K562 (cell line): Measurements from ENCODE around the gene WIPF1. TPM values are rescaled to one million over a fixed set of nuclear protein-coding genes. Genes with fewer than 3 reads are reported as not detected.
A peak's percentile ranks its signal among the peaks of the same experiment; 100 is the strongest.

Experiments
- CEBPG ChIP-seq, 3 experiments: fragments of 200-800 bp in 1 of 3; sonication (Bioruptor generic) in 1 of 3; sonication (generic) in 1 of 3; formaldehyde crosslinking in 1 of 3; IDR thresholded peaks in 2 of 3; conservative IDR thresholded peaks in 1 of 3; 2 replicates each; pipeline versions ENCODE4 v1.6.1 to v1.8.0; 2016 to 2022; ENCODE audit warnings: missing compliant biosample characterization in 2 of 3, missing genetic modification characterization in 2 of 3, mild to moderate bottlenecking in 1 of 3, missing genetic modification reagents in 1 of 3
- CTCF ChIP-seq, 3 experiments: IDR thresholded peaks in 2 of 3; conservative IDR thresholded peaks in 1 of 3; 2 replicates each; pipeline ENCODE4 v1.5.1; 2011 to 2012; ENCODE audit warnings: low read length in 3 of 3, mild to moderate bottlenecking in 3 of 3, control low read depth in 2 of 3, improper control_type of control experiment in 1 of 3, inconsistent platforms in 1 of 3, low read depth in 1 of 3, mixed read lengths in 1 of 3, moderate library complexity in 1 of 3; ENCODE audit not compliant: insufficient read depth in 2 of 3
- E2F3 ChIP-seq: fragments of 250-450 bp; sonication (Bioruptor Pico); IDR thresholded peaks from 2 replicates; pipeline ENCODE4 v1.4.0; 2020; ENCODE audit warnings: mild to moderate bottlenecking
- HDAC8 ChIP-seq: fragments of 450-650 bp; IDR thresholded peaks from 2 replicates; pipeline ENCODE4 v1.6.1; 2016; ENCODE audit warnings: mild to moderate bottlenecking, missing genetic modification characterization, moderate library complexity, missing compliant biosample characterization
- PHB2 ChIP-seq: fragments of 450-650 bp; IDR thresholded peaks from 2 replicates; pipeline ENCODE4 v1.6.1; 2017; ENCODE audit warnings: low read depth
- REST ChIP-seq, 2 experiments: fragments of 450-650 bp; formaldehyde crosslinking in 1 of 2; IDR thresholded peaks; 2 replicates each; pipeline versions ENCODE4 v1.4.0 to v1.6.1; 2014 to 2020; ENCODE audit warnings: mild to moderate bottlenecking in 2 of 2, borderline replicate concordance in 1 of 2, low read depth in 1 of 2
- RREB1 ChIP-seq: fragments of 250-450 bp; sonication (Bioruptor Pico); IDR thresholded peaks from 2 replicates; pipeline ENCODE4 v1.4.0; 2020
- SMARCE1 ChIP-seq: fragments of 450-650 bp; IDR thresholded peaks from 2 replicates; pipeline ENCODE4 v1.7.1; 2016; ENCODE audit warnings: mild to moderate bottlenecking
- TEAD1 ChIP-seq, 2 experiments: fragments of 450-650 bp in 1 of 2; sonication (generic) in 1 of 2; formaldehyde crosslinking; IDR thresholded peaks; 2 replicates each; pipeline versions ENCODE4 v1.4.0 to v1.8.0; 2020 to 2022; ENCODE audit warnings: mild to moderate bottlenecking in 2 of 2, missing genetic modification reagents in 1 of 2
- ZFPM2 ChIP-seq: fragments of 250-450 bp; sonication (Bioruptor Pico); IDR thresholded peaks from 2 replicates; pipeline ENCODE4 v1.5.1; 2022; ENCODE audit warnings: mild to moderate bottlenecking
- polyA plus RNA-seq, 8 experiments: library from polyadenylated mRNA; depleted of rRNA in 4 of 8; stranded (reverse) in 5 of 8; unstranded in 3 of 8; fragments of >200 nt; fragmentation: Nextera tagmentation in 2 of 8; fragmentation: Illumina TruSeq in 1 of 8; extraction: Ambion mirVana in 2 of 8; extraction: Trizol in 1 of 8; gene quantifications; 2 replicates each; pipeline versions ENCODE4 v1.2.1 to v1.2.3, GENCODE V29; 2011 to 2014; ENCODE audit warnings: inconsistent platforms in 1 of 8, missing spikeins in 1 of 8
- total RNA-seq, 7 experiments: library from RNA; depleted of rRNA in 6 of 7; stranded (reverse); fragments of >200 nt in 6 of 7; fragmentation: Illumina TruSeq in 2 of 7; extraction: Trizol in 2 of 7; gene quantifications; 2 replicates each; pipeline versions ENCODE4 v1.2.1 to v1.2.3, GENCODE V29; 2011 to 2021; ENCODE audit warnings: low replicate concordance in 1 of 7

Gene WIPF1
- total and polyA plus RNA-seq, 9 of the 15 experiments (the other 6 are each of a cell fraction or from before 2014, with no cell fraction given): 0.54 to 4.9 (median 2.4) TPM

- TF ChIP-seq HDAC8 (tag) (no peak), REST (IDR thresholded peaks at IDR 0.05; ENCODE audit: borderline replicate concordance) (peak; percentile 37; the same call in 1 of the 2 replicates), REST (CRISPR knock-in tag; IDR thresholded peaks at IDR 0.05; ENCODE audit: low read depth) (no peak), SMARCE1 (no peak), TEAD1 (CRISPR knock-in tag; IDR thresholded peaks at IDR 0.05) (peak in 1 of 2 experiments; percentile 83; a peak in 2 of 4 replicates), ZFPM2 (CRISPR knock-in tag) (no peak), E2F3 (CRISPR knock-in tag) (no peak), PHB2 (no peak), CEBPG (CRISPR knock-in tag; IDR thresholded peaks at IDR 0.05) (peak; percentile 52), CEBPG (tag; conservative IDR thresholded peaks at IDR 0.05 in 1 of 2, IDR thresholded peaks at IDR 0.05 in 1 of 2) (peak; percentile 48 to 80; a peak in 2 of 4 replicates), CTCF (IDR thresholded peaks at IDR 0.05 in 2 of 3, conservative IDR thresholded peaks at IDR 0.05 in 1 of 3; ENCODE audit: insufficient read depth in 2 of 3, low read depth in 1 of 3, low read length in 3 of 3) (peak; percentile 35 to 72 (median 57); a peak in 4 of 6 replicates), RREB1 (CRISPR knock-in tag) (no peak)
These were observed 19.5 kb downstream of the WIPF1 start (continued) for GRCh38 chr2:174577967-174578589.
